Measurements from ENCODE around the gene TBXT. TPM values are rescaled to one million over a fixed set of nuclear protein-coding genes. Genes with fewer than 3 reads are reported as not detected.

The TBXT gene
- total and polyA plus RNA-seq, 5 donors from 2014 or later, result not detected

DNA sequence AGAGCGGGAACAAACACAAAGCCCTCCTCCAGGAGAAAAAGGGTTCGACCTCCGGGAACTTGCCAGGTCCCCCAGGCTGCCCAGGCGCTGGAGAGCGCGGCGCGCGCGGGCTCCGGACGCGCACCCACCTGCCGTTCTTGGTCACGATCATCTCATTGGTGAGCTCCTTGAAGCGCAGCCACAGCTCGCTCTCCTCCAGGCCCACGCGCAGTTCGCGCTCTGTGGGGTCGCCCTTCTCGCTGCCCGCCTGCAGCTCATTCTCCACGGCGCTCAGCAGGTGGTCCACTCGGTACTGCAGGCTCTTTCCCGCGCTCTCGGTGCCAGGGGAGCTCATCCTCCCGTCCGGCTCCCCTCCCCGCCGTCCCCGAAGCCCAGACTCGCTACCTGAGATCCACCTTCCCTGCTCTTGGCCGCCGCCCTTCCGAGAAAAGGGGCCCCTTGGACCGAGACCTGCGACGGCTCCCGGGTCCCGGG lies 356 bp downstream of the TBXT start:
- H3K36me3 Mint-ChIP-seq, result no peaks in the 10 kb centered on the region
- peaks cover 22% of the 10 kb centered on the region for H3K27me3 ChIP-seq (ENCODE audit: control insufficient read depth, insufficient read depth, low read length)
- peaks cover 0 to 9% (median 5%) of the 10 kb centered on the region in 4 donors for H3K4me1 Mint-ChIP-seq
- no peak overlapping the region for H3K27ac Mint-ChIP-seq
- no peaks in the 10 kb centered on the region for H3K36me3 ChIP-seq (ENCODE audit: control insufficient read depth, insufficient read depth, low read length)
- DNase-seq (no peak), ATAC-seq (ENCODE audit: low read depth in 2 of 2) (no peak)
- no peak overlapping the region for H3K4me3 Mint-ChIP-seq
- no peaks in the 10 kb centered on the region for H3K9me3 ChIP-seq (ENCODE audit: control insufficient read depth in 2 of 2, low read length in 2 of 2)
- H3K4me1 ChIP-seq (ENCODE audit: control insufficient read depth, insufficient read depth, low read length, poor library complexity, severe bottlenecking), result no peaks in the 10 kb centered on the region
- peaks cover 56% of the 10 kb centered on the region for H3K27me3 Mint-ChIP-seq
- H3K9me3 Mint-ChIP-seq, result no peaks in the 10 kb centered on the region
- H3K4me3 ChIP-seq (ENCODE audit: low read depth, low read length), result no peak overlapping the region
- no peak overlapping the region for H3K27ac ChIP-seq (ENCODE audit: insufficient read depth, low read length, poor library complexity, severe bottlenecking)

DNA sequence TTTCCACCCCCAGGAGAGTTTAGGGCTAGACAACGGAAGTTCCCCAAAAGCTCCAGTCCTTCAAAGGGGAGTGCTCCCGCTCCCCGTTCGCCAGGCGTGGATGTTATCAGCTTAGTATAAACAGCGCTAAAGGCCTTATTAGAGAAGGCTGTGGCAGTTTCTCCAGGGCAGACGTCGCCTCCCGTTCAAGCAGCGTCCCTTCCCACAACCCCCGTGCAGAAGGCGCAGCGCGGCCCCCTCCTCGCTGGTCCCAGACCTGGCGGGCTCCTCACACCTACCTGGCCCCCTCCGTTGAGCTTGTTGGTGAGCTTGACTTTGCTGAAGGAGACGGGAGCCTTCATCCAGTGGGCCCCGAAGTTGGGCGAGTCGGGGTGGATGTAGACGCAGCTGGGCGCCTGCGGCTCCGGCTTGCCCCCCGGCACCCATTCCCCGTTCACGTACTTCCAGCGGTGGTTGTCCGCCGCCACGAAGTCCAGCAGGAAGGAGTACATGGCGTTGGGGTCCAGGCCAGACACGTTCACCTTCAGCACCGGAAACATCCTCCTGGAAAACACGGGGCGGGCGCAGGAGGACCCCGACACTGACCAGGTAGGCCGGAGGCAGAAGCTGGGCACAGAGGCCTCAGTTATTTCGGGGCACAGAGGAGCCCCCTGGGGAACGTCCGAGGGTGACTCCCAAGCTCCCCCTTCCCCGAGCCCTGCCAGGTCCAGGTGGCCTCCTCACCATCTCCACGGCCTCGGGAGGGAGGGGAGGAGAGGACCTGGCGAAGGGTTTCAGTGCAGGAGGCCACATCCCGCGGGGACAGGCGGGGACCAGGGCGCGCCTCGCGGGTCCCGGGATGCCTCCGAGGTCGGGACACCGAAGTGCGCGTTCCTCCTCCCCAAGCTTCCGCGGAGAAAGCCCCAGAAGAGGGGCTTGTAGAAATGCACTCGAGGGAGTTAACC lies 1.1 kb downstream of the TBXT start:
- no peak for DNase-seq
- peak overlapping the region in 1 of 4 donors; percentile 22 for H3K4me3 Mint-ChIP-seq
- Histone ChIP-seq H3K4me1 (ENCODE audit: control insufficient read depth, insufficient read depth, low read length, poor library complexity, severe bottlenecking) (no peaks in the 10 kb centered on the region), H3K36me3 (ENCODE audit: control insufficient read depth, insufficient read depth, low read length) (no peaks in the 10 kb centered on the region), H3K27me3 (ENCODE audit: control insufficient read depth, insufficient read depth, low read length) (peaks cover 18% of the 10 kb centered on the region), H3K9me3 (ENCODE audit: control insufficient read depth in 2 of 2, low read length in 2 of 2) (no peaks in the 10 kb centered on the region), H3K4me3 (ENCODE audit: low read depth, low read length) (no peak overlapping the region), H3K27ac (ENCODE audit: insufficient read depth, low read length, poor library complexity, severe bottlenecking) (no peak overlapping the region)
- H3K4me1 Mint-ChIP-seq, result peaks cover 0 to 9% (median 5%) of the 10 kb centered on the region in 4 donors
- no peak for ATAC-seq (ENCODE audit: low read depth in 2 of 2)
- no peak overlapping the region for H3K27ac Mint-ChIP-seq
- H3K27me3 Mint-ChIP-seq, result peaks cover 56% of the 10 kb centered on the region
- H3K9me3 Mint-ChIP-seq, result no peaks in the 10 kb centered on the region
- H3K36me3 Mint-ChIP-seq, result no peaks in the 10 kb centered on the region

DNA sequence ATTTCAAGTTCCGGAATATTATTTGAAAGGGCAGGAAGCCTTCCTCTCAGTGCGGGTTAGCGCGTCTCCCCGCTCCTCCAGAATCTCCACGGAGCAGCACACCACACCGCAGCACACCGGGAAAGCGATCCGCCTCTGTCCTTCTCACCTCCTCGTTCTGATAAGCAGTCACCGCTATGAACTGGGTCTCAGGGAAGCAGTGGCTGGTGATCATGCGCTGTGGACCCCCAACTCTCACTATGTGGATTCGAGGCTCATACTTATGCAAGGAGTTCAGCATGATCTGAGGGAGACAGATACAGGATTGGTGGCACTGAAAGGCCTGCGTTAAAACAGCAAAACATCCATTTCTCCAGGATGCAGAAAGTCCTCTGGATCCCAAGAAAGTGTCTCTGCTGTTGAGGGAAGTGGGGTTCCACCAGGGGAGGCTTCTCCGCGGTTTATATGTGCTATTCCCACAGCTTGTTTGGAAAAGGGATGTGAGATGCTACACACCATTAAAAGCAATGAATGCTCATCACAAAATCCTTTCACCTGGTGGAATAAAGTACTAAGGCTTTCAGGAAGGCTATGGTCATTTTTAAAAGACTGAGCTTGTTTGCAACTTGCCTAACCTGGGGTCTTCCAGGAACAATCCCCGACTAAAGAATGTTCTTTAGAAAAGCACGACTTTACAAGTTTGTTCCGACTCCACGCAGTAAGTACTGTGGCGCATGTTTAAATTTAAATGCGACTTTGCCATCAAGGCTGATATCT lies 1.9 kb downstream of the TBXT start:
- H3K9me3 Mint-ChIP-seq, result no peaks in the 10 kb centered on the region
- peaks cover 55% of the 10 kb centered on the region for H3K27me3 Mint-ChIP-seq
- no peak overlapping the region for H3K4me3 Mint-ChIP-seq
- Histone ChIP-seq H3K4me1 (ENCODE audit: control insufficient read depth, insufficient read depth, low read length, poor library complexity, severe bottlenecking) (no peaks in the 10 kb centered on the region), H3K27ac (ENCODE audit: insufficient read depth, low read length, poor library complexity, severe bottlenecking) (no peak overlapping the region), H3K36me3 (ENCODE audit: control insufficient read depth, insufficient read depth, low read length) (no peaks in the 10 kb centered on the region), H3K27me3 (ENCODE audit: control insufficient read depth, insufficient read depth, low read length) (peaks cover 16% of the 10 kb centered on the region), H3K4me3 (ENCODE audit: low read depth, low read length) (no peak overlapping the region), H3K9me3 (ENCODE audit: control insufficient read depth in 2 of 2, low read length in 2 of 2) (no peaks in the 10 kb centered on the region)
- H3K27ac Mint-ChIP-seq, result no peak overlapping the region
- ATAC-seq (ENCODE audit: low read depth in 2 of 2) (no peak), DNase-seq (no peak)
- no peaks in the 10 kb centered on the region for H3K36me3 Mint-ChIP-seq
- peaks cover 0 to 9% (median 5%) of the 10 kb centered on the region in 4 donors for H3K4me1 Mint-ChIP-seq

DNA sequence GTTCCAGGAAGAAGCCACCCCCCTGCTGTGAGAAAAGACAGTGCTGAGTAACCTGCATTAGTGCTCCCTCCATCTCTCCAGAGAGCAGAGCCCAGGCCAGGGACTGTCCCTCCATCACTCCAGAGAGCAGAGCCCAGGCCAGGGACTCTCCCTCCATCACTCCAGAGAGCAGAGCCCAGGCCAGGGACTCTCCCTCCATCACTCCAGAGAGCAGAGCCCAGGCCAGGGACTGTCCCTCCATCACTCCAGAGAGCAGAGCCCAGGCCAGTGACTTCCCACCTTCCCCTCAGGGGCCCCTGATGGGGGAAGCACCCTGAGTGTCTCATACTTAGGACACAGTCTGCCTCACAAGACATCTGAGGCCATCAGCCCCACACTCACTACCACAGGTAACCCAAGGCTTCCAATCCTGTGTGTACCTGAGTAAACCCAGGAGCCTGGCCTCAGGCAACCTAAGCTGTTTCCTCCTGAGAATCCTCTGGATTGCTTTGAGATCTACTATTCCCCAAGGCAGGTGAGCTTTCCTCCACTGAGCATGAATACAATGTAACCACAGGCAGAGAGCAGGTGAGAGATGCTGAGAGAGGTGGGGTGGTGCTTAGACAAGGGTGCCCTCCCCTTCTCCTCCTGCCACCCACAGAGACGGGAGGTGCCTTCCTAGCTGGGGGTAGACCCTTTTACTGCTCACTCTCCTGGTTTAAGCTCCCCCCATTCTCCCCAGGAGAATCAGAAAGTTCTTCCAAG lies 4.9 kb downstream of the TBXT start:
- H3K4me1 ChIP-seq (ENCODE audit: control insufficient read depth, insufficient read depth, low read length, poor library complexity, severe bottlenecking), result no peaks in the 10 kb centered on the region
- no peaks in the 10 kb centered on the region for H3K36me3 ChIP-seq (ENCODE audit: control insufficient read depth, insufficient read depth, low read length)
- no peak overlapping the region for H3K4me3 ChIP-seq (ENCODE audit: low read depth, low read length)
- H3K4me1 Mint-ChIP-seq, result peaks cover 0 to 4% (median 0%) of the 10 kb centered on the region in 4 donors
- ATAC-seq (ENCODE audit: low read depth in 2 of 2), result peak in 1 of 2 donors; percentile 46
- DNase-seq, result no peak
- H3K27me3 Mint-ChIP-seq, result peaks cover 31% of the 10 kb centered on the region
- no peak overlapping the region for H3K27ac ChIP-seq (ENCODE audit: insufficient read depth, low read length, poor library complexity, severe bottlenecking)
- no peak overlapping the region for H3K4me3 Mint-ChIP-seq
- H3K27me3 ChIP-seq (ENCODE audit: control insufficient read depth, insufficient read depth, low read length), result peaks cover 13% of the 10 kb centered on the region
- no peaks in the 10 kb centered on the region for H3K9me3 ChIP-seq (ENCODE audit: control insufficient read depth in 2 of 2, low read length in 2 of 2)
- H3K9me3 Mint-ChIP-seq, result no peaks in the 10 kb centered on the region
- H3K36me3 Mint-ChIP-seq, result no peaks in the 10 kb centered on the region
- H3K27ac Mint-ChIP-seq, result no peak overlapping the region

DNA sequence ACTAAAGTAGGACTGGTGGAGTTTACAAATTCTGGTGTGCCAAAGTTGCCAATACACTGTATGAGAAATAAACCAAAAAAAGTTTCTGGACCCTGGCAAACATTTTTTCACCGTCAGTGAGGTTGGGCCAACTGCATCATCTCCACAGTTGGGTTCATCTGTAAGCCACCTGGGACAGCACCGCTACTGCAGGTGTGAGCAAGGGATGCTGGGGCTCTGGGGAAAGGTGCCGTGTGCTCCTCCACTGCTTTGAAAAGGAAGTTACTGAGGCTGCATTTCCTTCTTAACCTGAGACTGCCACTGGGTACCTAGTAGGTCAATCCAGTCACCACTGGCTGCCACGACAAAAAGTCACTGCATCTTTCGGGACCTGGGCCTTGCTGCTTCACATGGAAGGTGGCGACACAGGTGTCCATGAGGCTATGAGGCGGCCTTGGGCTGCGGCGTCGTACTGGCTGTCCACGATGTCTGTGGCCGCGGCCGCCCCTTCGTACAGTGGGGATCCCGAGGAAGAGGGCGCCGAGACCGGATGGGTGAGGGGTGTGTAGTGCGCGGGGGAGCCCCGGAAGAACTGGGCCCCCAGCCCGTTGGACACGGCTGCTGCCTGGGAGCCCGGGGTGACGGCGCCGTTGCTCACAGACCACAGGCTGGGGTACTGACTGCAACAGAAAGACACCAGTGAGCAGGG lies 9.6 kb downstream of the TBXT start:
- H3K36me3 Mint-ChIP-seq, result no peaks in the 10 kb centered on the region
- DNase-seq, result no peak
- ATAC-seq (ENCODE audit: low read depth in 2 of 2), result no peak
- no peaks in the 10 kb centered on the region for H3K4me1 Mint-ChIP-seq
- Histone ChIP-seq H3K9me3 (ENCODE audit: control insufficient read depth in 2 of 2, low read length in 2 of 2) (no peaks in the 10 kb centered on the region), H3K4me1 (ENCODE audit: control insufficient read depth, insufficient read depth, low read length, poor library complexity, severe bottlenecking) (no peaks in the 10 kb centered on the region), H3K36me3 (ENCODE audit: control insufficient read depth, insufficient read depth, low read length) (no peaks in the 10 kb centered on the region), H3K27me3 (ENCODE audit: control insufficient read depth, insufficient read depth, low read length) (peaks cover 1% of the 10 kb centered on the region), H3K27ac (ENCODE audit: insufficient read depth, low read length, poor library complexity, severe bottlenecking) (no peak overlapping the region), H3K4me3 (ENCODE audit: low read depth, low read length) (no peak overlapping the region)
- H3K27me3 Mint-ChIP-seq, result peaks cover 12% of the 10 kb centered on the region
- peaks cover 0 to 2% (median 0%) of the 10 kb centered on the region in 7 donors for H3K9me3 Mint-ChIP-seq
- H3K4me3 Mint-ChIP-seq, result no peak overlapping the region
- no peak overlapping the region for H3K27ac Mint-ChIP-seq

DNA sequence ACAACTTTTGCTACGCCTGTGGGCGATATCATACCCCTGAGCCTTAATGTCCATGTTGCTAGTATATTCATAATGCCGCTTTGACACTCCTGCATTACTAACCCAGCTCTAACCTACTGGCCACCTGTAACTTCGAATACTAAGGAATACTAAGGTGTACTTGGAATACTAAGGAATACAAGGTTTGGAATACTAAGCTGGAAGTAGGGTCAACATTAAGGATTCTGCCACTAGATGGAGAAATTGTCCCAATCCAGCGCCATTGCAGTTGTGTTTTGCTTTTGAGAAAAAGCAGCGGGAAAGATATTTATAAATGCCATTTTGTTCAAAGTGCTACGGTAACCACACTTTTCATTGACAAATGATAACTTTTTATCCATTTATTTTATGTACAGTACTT lies 10.7 kb downstream of the TBXT start:
- H3K9me3 ChIP-seq (ENCODE audit: control insufficient read depth in 2 of 2, low read length in 2 of 2), result no peaks in the 10 kb centered on the region
- no peaks in the 10 kb centered on the region for H3K36me3 Mint-ChIP-seq

DNA sequence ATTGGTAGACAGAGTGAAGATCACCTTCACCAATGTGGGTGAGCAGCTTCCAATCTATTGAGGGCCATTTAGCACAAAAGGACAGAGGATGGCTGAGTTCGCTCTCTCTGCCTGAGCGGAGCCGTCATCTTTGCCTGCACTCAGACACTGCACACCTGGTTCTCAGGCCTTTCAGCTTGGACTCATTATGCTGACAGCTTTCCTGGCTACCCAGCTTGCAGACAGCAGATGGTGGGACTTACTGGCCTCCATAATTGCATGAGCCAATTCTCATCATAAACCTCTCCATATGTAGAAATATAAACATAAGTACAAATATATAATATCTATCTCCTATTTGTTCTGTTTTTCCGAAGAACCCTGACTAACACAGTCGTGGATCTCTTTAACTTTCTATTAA lies 13.7 kb downstream of the TBXT start:
- Histone ChIP-seq H3K36me3 (ENCODE audit: control insufficient read depth, insufficient read depth, low read length) (no peaks in the 10 kb centered on the region), H3K4me3 (ENCODE audit: low read depth, low read length) (no peak overlapping the region), H3K27me3 (ENCODE audit: control insufficient read depth, insufficient read depth, low read length) (no peaks in the 10 kb centered on the region), H3K4me1 (ENCODE audit: control insufficient read depth, insufficient read depth, low read length, poor library complexity, severe bottlenecking) (no peaks in the 10 kb centered on the region), H3K9me3 (ENCODE audit: control insufficient read depth in 2 of 2, low read length in 2 of 2) (peaks cover 2 to 9% of the 10 kb centered on the region in 2 experiments), H3K27ac (ENCODE audit: insufficient read depth, low read length, poor library complexity, severe bottlenecking) (no peak overlapping the region)
- peaks cover 8% of the 10 kb centered on the region for H3K27me3 Mint-ChIP-seq
- H3K36me3 Mint-ChIP-seq, result no peaks in the 10 kb centered on the region
- DNase-seq, result no peak
- no peak overlapping the region for H3K4me3 Mint-ChIP-seq
- ATAC-seq (ENCODE audit: low read depth in 2 of 2), result no peak
- H3K4me1 Mint-ChIP-seq, result no peaks in the 10 kb centered on the region
- peaks cover 0 to 12% (median 5%) of the 10 kb centered on the region in 7 donors for H3K9me3 Mint-ChIP-seq
- no peak overlapping the region for H3K27ac Mint-ChIP-seq

More for the DNA sequence above, 10.7 kb downstream of the TBXT start:
- Histone ChIP-seq H3K4me1 (ENCODE audit: control insufficient read depth, insufficient read depth, low read length, poor library complexity, severe bottlenecking) (no peaks in the 10 kb centered on the region), H3K27me3 (ENCODE audit: control insufficient read depth, insufficient read depth, low read length) (peaks cover 1% of the 10 kb centered on the region), H3K36me3 (ENCODE audit: control insufficient read depth, insufficient read depth, low read length) (no peaks in the 10 kb centered on the region), H3K27ac (ENCODE audit: insufficient read depth, low read length, poor library complexity, severe bottlenecking) (no peak overlapping the region), H3K4me3 (ENCODE audit: low read depth, low read length) (no peak overlapping the region)
- ATAC-seq (ENCODE audit: low read depth in 2 of 2), result no peak
- Mint-ChIP-seq H3K27me3 (peaks cover 8% of the 10 kb centered on the region), H3K4me3 (no peak overlapping the region), H3K4me1 (no peaks in the 10 kb centered on the region), H3K9me3 (peaks cover 0 to 5% (median 0%) of the 10 kb centered on the region in 7 donors), H3K27ac (no peak overlapping the region)
- DNase-seq, result no peak

Measured in CD4-positive, CD25-positive, alpha-beta regulatory T cell (primary cell).